ENCODE measurements around the gene OAF.

Gene OAF

GRCh38 chr11:120205596-120206161 is 5.2 kb upstream of the OAF start:
- DNase-seq (ENCODE audit: low read depth): peak; percentile 90
- TF ChIP-seq CTCF (IDR thresholded peaks at IDR 0.05; ENCODE audit: insufficient read depth, low read depth, low read length, missing control alignments): no peak
- no peak overlapping the region for H3K4me3 ChIP-seq (ENCODE audit: low read length)

- TF ChIP-seq CTCF (IDR thresholded peaks at IDR 0.05; ENCODE audit: insufficient read depth, low read depth, low read length, missing control alignments): no peak
- no peak for DNase-seq (ENCODE audit: low read depth)
- H3K4me3 ChIP-seq (ENCODE audit: low read length): no peak overlapping the region
These were observed 3.3 kb upstream of the OAF start for GRCh38 chr11:120207512-120207911.

- TF ChIP-seq CTCF (IDR thresholded peaks at IDR 0.05; ENCODE audit: insufficient read depth, low read depth, low read length, missing control alignments): no peak
- no peak for DNase-seq (ENCODE audit: low read depth)
- H3K4me3 ChIP-seq (ENCODE audit: low read length): no peak overlapping the region
These were observed 2.8 kb upstream of the OAF start for GRCh38 chr11:120208001-120208441.

- DNase-seq (ENCODE audit: low read depth): peak; percentile 89
- no peak for TF ChIP-seq CTCF (IDR thresholded peaks at IDR 0.05; ENCODE audit: insufficient read depth, low read depth, low read length, missing control alignments)
These were observed 2.1 kb upstream of the OAF start for GRCh38 chr11:120208777-120209176.

GRCh38 chr11:120209746-120210625 is 846 bp upstream of the OAF start:
- no peak for DNase-seq (ENCODE audit: low read depth)
- no peak for TF ChIP-seq CTCF (IDR thresholded peaks at IDR 0.05; ENCODE audit: insufficient read depth, low read depth, low read length, missing control alignments)
- peak overlapping the region; percentile 58 for H3K4me3 ChIP-seq (ENCODE audit: low read length)

More at GRCh38 chr11:120208777-120209176, 2.1 kb upstream of the OAF start:
- no peak overlapping the region for H3K4me3 ChIP-seq (ENCODE audit: low read length)

GRCh38 chr11:120211522-120212258 is 858 bp downstream of the OAF start:
- DNase-seq (ENCODE audit: low read depth): no peak

More at GRCh38 chr11:120211522-120212258, 858 bp downstream of the OAF start:
- TF ChIP-seq CTCF (IDR thresholded peaks at IDR 0.05; ENCODE audit: insufficient read depth, low read depth, low read length, missing control alignments): no peak
- H3K4me3 ChIP-seq (ENCODE audit: low read length): peak overlapping the region; percentile 58

Data from epithelial cell of esophagus (primary cell).